ENCODE results near the gene PARP11.

PARP11 gene

GRCh38 chr12:3912863-3913262 is 39.7 kb upstream of the PARP11 start:
- DNase-seq (no peak), ATAC-seq (ENCODE audit: insufficient read depth, low read depth) (no peak)
- no peak overlapping the region for H2AFZ ChIP-seq (ENCODE audit: low read depth, low read length)
- no peak overlapping the region for H3K9ac ChIP-seq (ENCODE audit: low read depth, low read length)
- H3K36me3 ChIP-seq (ENCODE audit: insufficient read depth, low read length): no peaks in the 10 kb centered on the region
- H3K27ac ChIP-seq (ENCODE audit: low read length): no peak overlapping the region
- TF ChIP-seq EZH2 (IDR thresholded peaks at IDR 0.05; ENCODE audit: borderline replicate concordance, low read depth, low read length, severe bottlenecking) (no peak), CTCF (IDR thresholded peaks at IDR 0.05; ENCODE audit: borderline replicate concordance, extremely low read depth, low read length, poor library complexity, severe bottlenecking) (no peak)
- H3K79me2 ChIP-seq (ENCODE audit: insufficient read depth, low read length): no peaks in the 10 kb centered on the region
- no peaks in the 10 kb centered on the region for H3K4me1 ChIP-seq (ENCODE audit: insufficient read depth, low read length)
- H3K27me3 ChIP-seq (ENCODE audit: insufficient read depth, low read length, poor library complexity): no peaks in the 10 kb centered on the region
- no peak overlapping the region for H3K4me2 ChIP-seq (ENCODE audit: insufficient read depth, low read length)
- H3K9me3 ChIP-seq (ENCODE audit: insufficient read depth, low read length, severe bottlenecking): no peaks in the 10 kb centered on the region
- no peak overlapping the region for H3K4me3 ChIP-seq (ENCODE audit: low read depth in 1 of 2, low read length in 2 of 2)
- no peaks in the 10 kb centered on the region for H4K20me1 ChIP-seq (ENCODE audit: insufficient read depth, low read length)

DNA sequence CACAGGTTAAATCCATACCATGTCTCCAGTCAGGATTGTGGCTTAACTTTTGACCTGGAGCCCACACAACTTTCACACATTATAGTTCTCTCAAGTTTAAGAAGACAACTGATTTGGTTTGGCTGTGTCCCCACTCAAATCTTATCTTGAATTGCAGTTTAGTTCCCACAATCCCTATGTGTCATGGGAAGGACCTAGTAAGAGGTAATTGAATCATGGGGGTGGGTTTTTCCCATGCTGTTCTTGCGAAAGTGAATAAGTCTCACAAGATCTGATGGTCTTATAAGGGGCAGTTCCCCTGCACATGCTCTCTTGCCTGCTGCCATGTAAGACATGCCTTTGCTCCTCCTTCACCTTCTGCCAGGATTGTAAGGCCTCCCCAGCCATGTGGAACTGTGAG is 38.2 kb upstream of the PARP11 start:
- DNase-seq (no peak), ATAC-seq (ENCODE audit: insufficient read depth, low read depth) (no peak)
- H4K20me1 ChIP-seq (ENCODE audit: insufficient read depth, low read length): no peaks in the 10 kb centered on the region
- no peak overlapping the region for H3K9ac ChIP-seq (ENCODE audit: low read depth, low read length)
- H3K9me3 ChIP-seq (ENCODE audit: insufficient read depth, low read length, severe bottlenecking): no peaks in the 10 kb centered on the region
- H3K4me3 ChIP-seq (ENCODE audit: low read depth in 1 of 2, low read length in 2 of 2): no peak overlapping the region
- no peaks in the 10 kb centered on the region for H3K36me3 ChIP-seq (ENCODE audit: insufficient read depth, low read length)
- no peak overlapping the region for H2AFZ ChIP-seq (ENCODE audit: low read depth, low read length)
- H3K4me2 ChIP-seq (ENCODE audit: insufficient read depth, low read length): no peak overlapping the region
- H3K27ac ChIP-seq (ENCODE audit: low read length): no peak overlapping the region
- TF ChIP-seq CTCF (IDR thresholded peaks at IDR 0.05; ENCODE audit: borderline replicate concordance, extremely low read depth, low read length, poor library complexity, severe bottlenecking): no peak
- TF ChIP-seq EZH2 (IDR thresholded peaks at IDR 0.05; ENCODE audit: borderline replicate concordance, low read depth, low read length, severe bottlenecking): no peak
- no peaks in the 10 kb centered on the region for H3K27me3 ChIP-seq (ENCODE audit: insufficient read depth, low read length, poor library complexity)
- H3K4me1 ChIP-seq (ENCODE audit: insufficient read depth, low read length): no peaks in the 10 kb centered on the region
- H3K79me2 ChIP-seq (ENCODE audit: insufficient read depth, low read length): no peaks in the 10 kb centered on the region

GRCh38 chr12:3905664-3906063 is 32.5 kb upstream of the PARP11 start:
- no peak for TF ChIP-seq CTCF (IDR thresholded peaks at IDR 0.05; ENCODE audit: borderline replicate concordance, extremely low read depth, low read length, poor library complexity, severe bottlenecking)
- TF ChIP-seq EZH2 (IDR thresholded peaks at IDR 0.05; ENCODE audit: borderline replicate concordance, low read depth, low read length, severe bottlenecking): no peak
- Histone ChIP-seq H3K79me2 (ENCODE audit: insufficient read depth, low read length) (no peaks in the 10 kb centered on the region), H3K9me3 (ENCODE audit: insufficient read depth, low read length, severe bottlenecking) (no peaks in the 10 kb centered on the region), H2AFZ (ENCODE audit: low read depth, low read length) (no peak overlapping the region), H3K27me3 (ENCODE audit: insufficient read depth, low read length, poor library complexity) (peaks cover 3% of the 10 kb centered on the region), H3K36me3 (ENCODE audit: insufficient read depth, low read length) (no peaks in the 10 kb centered on the region), H3K4me2 (ENCODE audit: insufficient read depth, low read length) (no peak overlapping the region), H4K20me1 (ENCODE audit: insufficient read depth, low read length) (no peaks in the 10 kb centered on the region), H3K27ac (ENCODE audit: low read length) (no peak overlapping the region), H3K9ac (ENCODE audit: low read depth, low read length) (no peak overlapping the region), H3K4me3 (ENCODE audit: low read depth in 1 of 2, low read length in 2 of 2) (no peak overlapping the region), H3K4me1 (ENCODE audit: insufficient read depth, low read length) (no peaks in the 10 kb centered on the region)
- no peak for ATAC-seq (ENCODE audit: insufficient read depth, low read depth)
- no peak for DNase-seq

- peaks cover 3% of the 10 kb centered on the region for H3K27me3 ChIP-seq (ENCODE audit: insufficient read depth, low read length, poor library complexity)
- no peaks in the 10 kb centered on the region for H4K20me1 ChIP-seq (ENCODE audit: insufficient read depth, low read length)
- no peaks in the 10 kb centered on the region for H3K4me1 ChIP-seq (ENCODE audit: insufficient read depth, low read length)
- no peak overlapping the region for H3K9ac ChIP-seq (ENCODE audit: low read depth, low read length)
- H2AFZ ChIP-seq (ENCODE audit: low read depth, low read length): no peak overlapping the region
- H3K36me3 ChIP-seq (ENCODE audit: insufficient read depth, low read length): no peaks in the 10 kb centered on the region
- H3K79me2 ChIP-seq (ENCODE audit: insufficient read depth, low read length): no peaks in the 10 kb centered on the region
- DNase-seq: no peak
- no peak overlapping the region for H3K4me2 ChIP-seq (ENCODE audit: insufficient read depth, low read length)
- H3K4me3 ChIP-seq (ENCODE audit: low read depth in 1 of 2, low read length in 2 of 2): no peak overlapping the region
- no peak for TF ChIP-seq CTCF (IDR thresholded peaks at IDR 0.05; ENCODE audit: borderline replicate concordance, extremely low read depth, low read length, poor library complexity, severe bottlenecking)
- no peak for TF ChIP-seq EZH2 (IDR thresholded peaks at IDR 0.05; ENCODE audit: borderline replicate concordance, low read depth, low read length, severe bottlenecking)
- no peak overlapping the region for H3K27ac ChIP-seq (ENCODE audit: low read length)
- no peak for ATAC-seq (ENCODE audit: insufficient read depth, low read depth)
- no peaks in the 10 kb centered on the region for H3K9me3 ChIP-seq (ENCODE audit: insufficient read depth, low read length, severe bottlenecking)
Measured at GRCh38 chr12:3904999-3905398, 31.8 kb upstream of the PARP11 start.

Data from DND-41 (cell line).